Central memory CD4-positive, alpha-beta T cell (primary cell): ENCODE results near the gene TSKS.
"Not testable (repeated sequence)": the region's sequence is repeated elsewhere in the genome, so short reads cannot be mapped to it uniquely, and the experiment has no call there.

Experiments used
- DNase-seq: peaks from one replicate; pipeline ENCODE4 v3.0.0; 2022

TSKS gene

DNA sequence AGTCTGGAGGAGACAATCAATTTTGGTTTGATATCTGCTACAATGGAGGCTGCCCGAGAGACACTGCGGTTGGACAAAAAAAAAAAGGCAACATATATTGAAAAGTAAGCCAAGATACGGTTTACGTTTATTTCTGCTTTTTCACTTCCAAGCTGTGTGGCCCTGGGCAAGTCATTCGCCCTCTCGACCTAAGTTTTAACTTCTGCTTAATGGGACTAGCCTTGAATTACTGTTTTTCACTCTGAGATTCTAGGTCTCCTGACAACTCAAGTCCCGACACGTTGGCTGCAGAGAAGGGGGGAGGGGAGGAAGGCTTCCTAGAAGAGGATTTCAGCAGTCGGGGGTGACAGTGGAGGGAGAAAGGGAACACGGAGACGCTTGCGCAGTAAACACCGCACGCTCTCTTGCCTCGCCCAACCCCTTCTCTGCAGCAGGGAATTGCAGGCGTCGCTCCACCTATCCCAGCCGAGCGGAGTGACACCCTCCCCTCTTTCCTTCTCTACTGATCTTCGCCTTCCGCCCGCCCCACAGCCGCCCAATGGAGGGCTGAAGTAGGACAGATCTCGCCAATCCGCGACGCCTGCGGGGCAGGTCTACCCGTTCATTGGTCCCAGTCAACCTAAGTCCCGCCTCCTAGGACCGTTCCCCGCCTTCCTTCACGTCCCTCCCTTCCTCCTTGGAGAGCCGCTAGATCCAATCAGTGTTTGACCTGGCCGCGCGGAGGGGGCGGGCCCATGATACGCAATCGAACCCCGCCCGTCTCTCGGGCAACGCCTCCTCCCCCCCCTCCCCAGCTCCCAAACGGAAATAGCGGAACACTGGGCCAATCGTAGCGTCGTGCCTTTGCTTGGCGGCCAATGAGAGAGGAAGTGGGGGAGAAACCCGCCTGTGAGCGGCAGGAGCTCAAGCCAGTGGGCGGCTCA is 3.2 kb upstream of the TSKS start:
- peak; percentile 100 for DNase-seq

DNA sequence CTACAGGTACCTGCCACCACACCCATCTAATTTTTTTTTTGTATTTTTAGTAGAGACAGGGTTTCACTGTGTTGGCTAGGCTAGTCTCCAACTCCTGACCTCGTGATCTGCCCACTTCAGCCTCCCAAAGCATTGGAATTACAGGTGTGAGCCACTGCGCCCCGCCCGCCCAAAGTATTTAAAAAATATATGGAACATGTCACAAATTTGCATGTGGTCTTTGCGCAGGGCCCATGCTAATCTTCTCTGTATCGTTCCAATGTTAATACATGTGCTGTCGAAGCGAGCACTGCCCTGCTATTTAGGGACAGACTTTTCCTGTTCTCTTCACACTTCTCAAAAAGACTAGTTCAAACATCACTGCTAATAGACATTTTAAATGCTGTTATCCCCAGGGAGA is 1.2 kb upstream of the TSKS start:
- DNase-seq = no peak

- no peak for DNase-seq
Observed at GRCh38 chr19:49761625-49762311, 1.3 kb downstream of the TSKS start.

DNA sequence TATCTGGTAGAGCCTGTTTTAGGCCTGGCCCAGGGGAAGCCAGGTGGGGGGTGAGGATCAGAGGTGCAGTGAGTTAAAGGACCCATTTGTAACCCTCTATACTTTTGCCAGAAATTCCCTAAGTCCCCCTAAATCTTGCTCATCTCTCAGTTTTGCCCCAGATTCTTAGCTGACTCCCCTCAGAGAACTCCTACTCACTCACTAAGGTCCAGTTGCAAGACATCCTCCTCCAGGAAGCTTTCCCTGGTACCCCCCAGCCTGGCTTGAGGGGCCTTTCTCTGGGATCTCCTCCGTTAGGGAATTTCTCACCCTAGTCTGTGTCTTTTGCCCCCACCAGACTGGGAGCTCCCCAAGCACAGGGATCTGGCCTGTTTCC is 1.9 kb downstream of the TSKS start:
- no peak for DNase-seq

DNA sequence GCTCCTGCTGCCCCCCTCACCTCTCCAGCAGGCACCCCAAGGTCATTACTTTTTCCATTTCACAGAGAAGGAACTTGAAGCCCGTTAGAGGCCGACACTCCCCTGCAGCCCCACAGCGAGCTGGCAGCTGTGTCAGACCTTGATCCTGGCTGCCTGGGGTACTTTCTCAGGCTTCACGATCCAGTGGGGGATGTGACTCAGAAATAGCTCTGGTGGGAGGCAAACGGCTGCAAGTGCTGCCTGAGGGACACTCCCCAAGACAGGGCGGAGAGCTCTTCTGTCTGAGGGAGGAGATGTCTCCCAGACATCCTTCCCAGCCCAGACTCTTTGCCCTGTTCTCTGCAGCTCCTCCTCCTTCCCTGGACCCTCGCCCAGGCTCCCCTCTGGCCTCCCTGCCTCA is 4.8 kb downstream of the TSKS start:
- no peak for DNase-seq

DNA sequence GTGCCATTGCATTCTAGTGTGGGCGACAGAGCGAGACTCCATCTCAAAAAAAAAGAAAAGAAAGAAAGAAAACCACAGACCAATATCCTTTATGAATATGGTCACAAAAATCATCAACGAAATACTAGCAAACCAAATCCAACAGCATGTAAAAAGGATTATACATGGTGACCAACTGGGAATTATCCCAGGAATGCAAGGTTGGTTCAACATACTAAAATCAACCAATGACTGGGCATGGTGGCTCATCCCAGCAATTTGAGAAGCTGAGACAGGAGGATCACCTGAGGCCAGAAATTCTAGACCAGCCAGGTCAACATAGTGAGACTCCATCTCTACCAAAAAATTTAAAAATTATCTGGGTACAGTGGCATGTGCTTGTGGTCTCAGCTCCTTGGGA is 7.2 kb downstream of the TSKS start:
- no peak for DNase-seq

DNA sequence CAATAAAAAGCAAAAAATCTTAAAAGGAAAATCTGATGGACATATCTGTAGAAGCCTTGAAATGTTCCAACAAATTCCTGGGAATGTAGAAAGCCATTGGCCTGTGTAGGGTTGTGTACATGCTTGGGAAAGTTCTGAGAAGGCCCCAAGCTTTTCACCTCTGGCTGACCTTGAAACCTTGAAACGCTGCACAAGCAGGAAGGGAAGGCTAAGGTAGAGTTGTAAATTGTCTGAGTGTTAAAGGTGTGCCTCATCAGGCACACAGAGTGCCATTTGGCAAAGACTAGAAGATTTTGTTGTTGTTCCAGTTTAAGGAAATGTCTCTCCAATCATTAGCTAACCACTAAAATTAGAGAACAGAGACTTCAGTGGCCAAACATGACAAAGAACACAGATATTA is 10.4 kb downstream of the TSKS start:
- no peak for DNase-seq

- no peak for DNase-seq
Observed at GRCh38 chr19:49749771-49750170, 13.3 kb downstream of the TSKS start.

GRCh38 chr19:49749055-49749716 is 13.9 kb downstream of the TSKS start:
- no peak for DNase-seq

- DNase-seq = peak; percentile 31
Observed at GRCh38 chr19:49746206-49746958, 16.7 kb downstream of the TSKS start.

DNA sequence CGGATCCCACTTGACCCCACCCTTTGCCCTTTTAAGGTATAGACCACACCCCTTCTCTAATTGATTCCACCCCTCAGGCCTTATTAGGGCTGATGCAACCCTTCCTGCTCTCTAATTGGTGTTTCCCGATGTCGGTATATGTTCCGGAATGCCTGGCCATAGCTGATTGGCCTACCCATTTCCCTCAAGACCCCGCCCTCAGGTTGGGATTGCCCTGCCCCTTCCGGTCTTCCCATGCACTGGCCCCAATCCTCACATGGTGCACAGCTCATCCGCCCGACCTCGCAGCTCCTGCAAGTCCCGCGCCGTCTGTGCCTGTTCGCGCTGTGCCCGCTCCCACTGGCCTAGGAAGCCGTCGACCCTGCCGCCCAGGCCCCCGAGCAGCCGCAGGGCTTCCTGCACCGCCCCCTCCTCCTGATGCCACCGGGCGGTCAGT is 18.1 kb downstream of the TSKS start:
- no peak for DNase-seq

- DNase-seq = no peak
Observed at GRCh38 chr19:49741210-49741844, 21.8 kb downstream of the TSKS start.

- no peak for DNase-seq
Observed at GRCh38 chr19:49739933-49740332, 23.2 kb downstream of the TSKS start.

DNA sequence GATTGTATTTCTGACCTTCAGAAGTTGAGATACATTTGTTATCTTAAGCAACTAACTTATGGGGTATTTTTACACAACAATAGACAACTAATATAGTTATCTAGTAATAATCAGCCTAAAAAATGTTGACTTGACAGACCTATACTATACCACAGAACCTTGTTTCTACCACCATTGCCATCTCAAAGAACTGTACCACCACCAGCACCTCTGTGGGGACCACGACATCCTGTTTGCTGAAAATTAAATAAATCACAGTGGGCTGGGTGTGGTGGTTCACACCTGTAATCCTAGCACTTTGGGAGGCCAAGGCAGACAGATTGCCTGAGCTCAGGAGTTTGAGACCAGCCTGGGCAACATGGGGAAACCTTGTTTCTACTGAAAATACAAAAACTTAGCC is 24.0 kb downstream of the TSKS start:
- DNase-seq = no peak

- no peak for DNase-seq
Observed at GRCh38 chr19:49738268-49738667, 24.8 kb downstream of the TSKS start.

- no peak for DNase-seq
Observed at GRCh38 chr19:49730166-49730565, 32.9 kb downstream of the TSKS start.

GRCh38 chr19:49727217-49728030 is 35.7 kb downstream of the TSKS start:
- no peak for DNase-seq

DNA sequence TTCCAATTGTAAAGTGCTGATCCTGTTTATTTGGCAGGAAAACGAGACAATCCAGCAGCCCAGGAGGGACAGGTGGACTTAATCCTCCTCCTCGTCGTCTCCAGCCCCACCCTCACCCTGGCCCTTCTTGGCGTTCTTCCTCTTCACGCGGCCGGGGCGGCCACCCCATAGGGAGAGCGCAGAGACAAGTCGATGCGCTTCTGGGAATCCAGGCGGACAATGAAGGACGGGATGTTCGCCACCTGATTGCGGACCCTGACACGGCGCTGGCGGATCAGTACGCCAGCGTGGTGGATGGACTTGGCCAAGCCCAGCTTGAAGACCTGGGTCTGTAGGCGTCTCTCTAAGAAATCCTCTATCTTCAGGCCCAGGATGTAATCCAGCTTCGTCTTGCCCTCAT is 43.7 kb downstream of the TSKS start:
- DNase-seq = not testable (repeated sequence)

GRCh38 chr19:49718991-49719390 is 44.1 kb downstream of the TSKS start:
- no peak for DNase-seq

DNA sequence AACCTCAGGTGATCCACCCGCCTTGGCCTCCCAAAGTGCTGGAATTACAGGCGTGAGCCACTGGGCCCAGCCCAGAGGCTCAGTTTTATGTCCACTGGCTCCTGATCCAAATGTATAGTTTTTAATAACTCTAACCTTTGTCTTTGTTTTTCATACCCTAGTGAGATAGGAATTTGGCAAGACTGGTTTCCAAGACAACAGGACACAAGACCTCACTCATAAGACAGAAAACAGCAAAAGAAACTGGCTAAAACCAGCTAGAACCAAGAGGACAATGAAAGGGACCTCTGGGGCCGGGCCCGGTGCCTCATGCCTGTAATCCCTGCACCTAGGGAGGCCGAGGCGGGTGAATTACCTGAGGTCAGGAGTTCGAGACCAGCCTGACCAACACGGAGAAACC is 44.6 kb downstream of the TSKS start:
- no peak for DNase-seq

DNA sequence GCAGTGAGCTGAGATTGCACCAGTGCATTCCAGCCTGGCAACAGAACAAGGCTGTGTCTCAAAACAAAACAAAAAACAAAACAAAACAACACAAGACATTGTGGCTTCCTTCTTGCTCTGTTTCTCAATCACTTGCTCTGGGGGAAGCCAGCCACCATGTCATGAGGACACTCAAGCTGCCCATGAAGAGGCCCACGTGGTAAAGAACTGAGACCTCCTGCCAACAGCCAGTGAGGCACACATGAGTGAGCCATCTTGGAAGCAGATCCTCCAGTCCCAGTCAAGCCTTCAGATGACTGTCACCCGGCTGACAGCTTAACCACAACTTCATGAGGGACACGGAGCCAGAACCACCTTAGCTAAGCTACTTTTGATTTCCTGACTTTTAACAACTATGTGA is 47.0 kb downstream of the TSKS start:
- no peak for DNase-seq
